Gastroesophageal sphincter (tissue), 4 donors: ENCODE measurements around the gene DSCAML1. TPM values are rescaled to one million over a fixed set of nuclear protein-coding genes. Genes with fewer than 3 reads are reported as not detected.

Experiments used
- ATAC-seq: fragments of 150-250 bp; one replicate; pipeline ENCODE4 v1.9.1; 2016; ENCODE audit warnings: mild to moderate bottlenecking, moderate library complexity
- H3K27ac ChIP-seq, 4 donors: fragments of 200-600 bp; sonication (generic) in 3 of 4; 1 replicate in 3 of 4; 2 replicates in 1 of 4; pipeline ENCODE4 v1.5.1; 2016 to 2019
- H3K27me3 ChIP-seq: fragments of 200-600 bp; sonication (generic); one replicate; pipeline ENCODE4 v1.5.1; 2019
- H3K36me3 ChIP-seq, 2 donors: fragments of 200-600 bp; sonication (generic); one replicate each; pipeline ENCODE4 v1.5.1; 2019; ENCODE audit warnings: control low read depth in 1 of 2
- H3K4me1 ChIP-seq, 3 donors: fragments of 200-600 bp; sonication (generic); 1 replicate in 2 of 3; 2 replicates in 1 of 3; pipeline ENCODE4 v1.5.1; 2016 to 2019; ENCODE audit warnings: control low read depth in 2 of 3
- H3K4me3 ChIP-seq, 2 donors: fragments of 200-600 bp; sonication (generic); one replicate each; pipeline ENCODE4 v1.5.1; 2019; ENCODE audit warnings: mild to moderate bottlenecking in 1 of 2, moderate library complexity in 1 of 2
- H3K9me3 ChIP-seq, 3 donors: fragments of 200-600 bp; sonication (generic); one replicate each; pipeline ENCODE4 v1.5.1; 2017 to 2019; ENCODE audit warnings: control low read depth in 2 of 3
- EP300 ChIP-seq: sonication (generic); formaldehyde crosslinking; IDR thresholded peaks from one replicate; pipeline ENCODE4 v1.6.1; 2017; ENCODE audit warnings: antibody characterized with exemption, mild to moderate bottlenecking
- POLR2A ChIP-seq, 2 donors: fragments of 450-650 bp; IDR thresholded peaks; one replicate each; pipeline ENCODE4 v1.6.1; 2017; ENCODE audit warnings: antibody characterized with exemption in 2 of 2, mild to moderate bottlenecking in 2 of 2, moderate library complexity in 1 of 2
- POLR2AphosphoS5 ChIP-seq: sonication (generic); formaldehyde crosslinking; IDR thresholded peaks from one replicate; pipeline ENCODE4 v1.6.1; 2017; ENCODE audit warnings: antibody characterized with exemption
- WGBS, 2 donors: methylation state at CpG; one replicate each; pipeline ENCODE4 v1.1.5; 2018; ENCODE audit warnings: low coverage in 1 of 2; 5-methylcytosine and 5-hydroxymethylcytosine counted together
- total RNA-seq, 4 donors: library from RNA; depleted of rRNA; stranded (reverse); fragments of >200 nt; gene quantifications; one replicate each; pipeline ENCODE4 v1.1.0, GENCODE V29; 2016
- TF ChIP-seq, protein P1 (sequence below), 4 experiments: fragments of 200-600 bp in 2 of 4; fragments of 450-650 bp in 2 of 4; sonication (generic) in 1 of 4; IDR thresholded peaks; one replicate each; pipeline ENCODE4 v1.5.1; 2017 to 2019; ENCODE audit warnings: antibody characterized with exemption in 4 of 4, mild to moderate bottlenecking in 2 of 4, moderate library complexity in 2 of 4

Gene DSCAML1
- total RNA-seq, 4 donors from 2014 or later = 0.35 to 2.5 (median 0.73) TPM

DNA sequence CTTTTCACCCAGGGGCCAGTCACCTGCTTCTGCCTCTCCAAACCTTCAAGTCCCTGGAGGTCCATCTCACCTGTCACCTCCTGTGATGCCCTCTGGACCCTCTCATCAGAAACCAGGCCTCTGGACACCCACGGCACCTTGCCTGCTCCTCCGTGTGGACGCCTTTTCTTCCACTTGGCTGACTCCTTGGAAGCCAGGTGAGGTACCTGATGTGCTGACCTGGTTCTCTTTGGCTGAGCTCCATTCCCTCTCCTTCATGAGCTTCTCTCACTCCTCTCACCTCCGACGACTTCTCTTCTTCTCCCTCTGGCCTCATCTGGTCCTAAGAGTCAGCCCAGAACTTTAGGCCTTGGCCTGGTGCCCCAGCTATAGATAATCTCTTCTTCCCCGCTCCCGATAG, 370.1 kb downstream of the DSCAML1 start:
- H3K27ac ChIP-seq = no peak overlapping the region
- WGBS, 2 donors = 78 to 91% methylated on average over 5 to 7 of the region's 7 CpGs
- no peak for TF ChIP-seq EP300
- TF ChIP-seq, protein P1, sequence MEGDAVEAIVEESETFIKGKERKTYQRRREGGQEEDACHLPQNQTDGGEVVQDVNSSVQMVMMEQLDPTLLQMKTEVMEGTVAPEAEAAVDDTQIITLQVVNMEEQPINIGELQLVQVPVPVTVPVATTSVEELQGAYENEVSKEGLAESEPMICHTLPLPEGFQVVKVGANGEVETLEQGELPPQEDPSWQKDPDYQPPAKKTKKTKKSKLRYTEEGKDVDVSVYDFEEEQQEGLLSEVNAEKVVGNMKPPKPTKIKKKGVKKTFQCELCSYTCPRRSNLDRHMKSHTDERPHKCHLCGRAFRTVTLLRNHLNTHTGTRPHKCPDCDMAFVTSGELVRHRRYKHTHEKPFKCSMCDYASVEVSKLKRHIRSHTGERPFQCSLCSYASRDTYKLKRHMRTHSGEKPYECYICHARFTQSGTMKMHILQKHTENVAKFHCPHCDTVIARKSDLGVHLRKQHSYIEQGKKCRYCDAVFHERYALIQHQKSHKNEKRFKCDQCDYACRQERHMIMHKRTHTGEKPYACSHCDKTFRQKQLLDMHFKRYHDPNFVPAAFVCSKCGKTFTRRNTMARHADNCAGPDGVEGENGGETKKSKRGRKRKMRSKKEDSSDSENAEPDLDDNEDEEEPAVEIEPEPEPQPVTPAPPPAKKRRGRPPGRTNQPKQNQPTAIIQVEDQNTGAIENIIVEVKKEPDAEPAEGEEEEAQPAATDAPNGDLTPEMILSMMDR (IDR thresholded peaks at IDR 0.05) = no peak
- TF ChIP-seq POLR2AphosphoS5 = no peak
- TF ChIP-seq POLR2A (IDR thresholded peaks at IDR 0.05) = no peak
- H3K36me3 ChIP-seq = peaks cover 0 to 15% of the 10 kb centered on the region in 2 donors
- ATAC-seq = no peak
- no peaks in the 10 kb centered on the region for H3K9me3 ChIP-seq
- peaks cover 0 to 8% (median 0%) of the 10 kb centered on the region in 3 donors for H3K4me1 ChIP-seq
- no peak overlapping the region for H3K4me3 ChIP-seq
- peaks cover 16% of the 10 kb centered on the region for H3K27me3 ChIP-seq

- H3K36me3 ChIP-seq = peaks cover 0 to 8% of the 10 kb centered on the region in 2 donors
- no peaks in the 10 kb centered on the region for H3K9me3 ChIP-seq
- peaks cover 18% of the 10 kb centered on the region for H3K27me3 ChIP-seq
- TF ChIP-seq EP300 = no peak
- TF ChIP-seq, protein P1 (IDR thresholded peaks at IDR 0.05) = peak; percentile 80 to 97 (median 86)
- TF ChIP-seq POLR2AphosphoS5 = no peak
- H3K27ac ChIP-seq = no peak overlapping the region
- H3K4me3 ChIP-seq = no peak overlapping the region
- WGBS, 2 donors = 6% methylated on average over 3 of the region's 17 CpGs; no CpG with 5 or more reads in 1 of the 2 donors
- H3K4me1 ChIP-seq = peaks cover 0 to 8% (median 0%) of the 10 kb centered on the region in 3 donors
- ATAC-seq = peak; percentile 69
Observed at GRCh38 chr11:117426297-117426685, 370.7 kb downstream of the DSCAML1 start.

DNA sequence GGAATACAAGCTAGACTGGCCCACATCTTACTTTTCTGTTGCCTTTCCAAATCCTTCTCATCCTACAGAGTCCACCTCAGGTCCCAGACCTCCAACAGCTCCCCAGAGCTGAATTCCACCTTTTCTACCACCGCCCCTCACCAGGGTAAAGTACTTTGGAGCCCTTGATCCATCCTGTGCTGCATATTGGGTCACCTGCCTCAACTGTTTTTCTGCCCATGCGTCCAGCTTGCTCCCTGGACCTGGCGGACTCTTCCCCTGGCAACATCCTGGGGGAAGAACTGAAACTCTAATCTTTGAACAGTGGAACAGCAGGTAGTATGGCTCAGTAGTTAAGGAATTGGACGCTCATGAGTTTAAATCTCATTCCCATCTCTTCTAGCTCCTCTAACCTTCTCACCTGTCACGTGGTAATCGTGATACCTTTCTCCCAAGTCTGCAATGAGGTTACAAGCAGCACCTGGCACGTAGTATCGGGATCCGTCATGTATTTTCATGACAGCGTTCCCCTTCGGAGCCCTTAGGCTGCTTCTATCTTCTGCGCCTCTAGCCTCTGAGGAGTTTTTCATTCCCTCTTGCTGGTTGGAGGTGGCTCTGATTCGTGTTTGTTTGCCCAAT, 371.2 kb downstream of the DSCAML1 start:
- no peak overlapping the region for H3K4me3 ChIP-seq
- peak; percentile 6 for ATAC-seq
- no peaks in the 10 kb centered on the region for H3K9me3 ChIP-seq
- no peak for TF ChIP-seq EP300
- TF ChIP-seq POLR2A (IDR thresholded peaks at IDR 0.05) = no peak
- TF ChIP-seq POLR2AphosphoS5 = no peak
- TF ChIP-seq, protein P1 (IDR thresholded peaks at IDR 0.05) = no peak
- WGBS, 2 donors = 43 to 47% methylated on average over 10 to 11 of the region's 13 CpGs
- H3K4me1 ChIP-seq = peaks cover 0 to 8% (median 0%) of the 10 kb centered on the region in 3 donors
- H3K27ac ChIP-seq = no peak overlapping the region
- peaks cover 18% of the 10 kb centered on the region for H3K27me3 ChIP-seq
- H3K36me3 ChIP-seq = peaks cover 0 to 7% of the 10 kb centered on the region in 2 donors

DNA sequence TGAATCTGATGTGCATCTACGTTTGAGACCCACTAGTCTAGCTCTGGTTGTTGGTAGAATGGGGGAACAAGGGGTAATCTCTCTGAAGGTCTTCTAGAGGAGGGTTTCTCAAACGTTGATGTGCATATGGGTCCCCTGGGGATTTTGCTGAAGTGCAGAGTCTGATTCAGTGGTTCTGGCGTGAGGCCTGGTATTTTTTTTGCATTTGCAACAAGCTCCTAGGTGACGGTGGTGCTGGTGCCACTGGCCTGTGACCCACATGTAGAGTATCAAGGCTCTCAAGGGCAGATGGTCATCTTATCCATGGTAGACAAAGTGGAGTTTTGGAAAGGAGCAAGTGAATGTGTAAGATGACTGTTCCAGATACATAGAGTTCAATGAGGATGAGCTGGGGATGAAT, 372.2 kb downstream of the DSCAML1 start:
- 57 to 62% methylated on average over 2 of the region's 4 CpGs for WGBS, 2 donors
- H3K4me3 ChIP-seq = no peak overlapping the region

More for the DNA sequence above, 372.2 kb downstream of the DSCAML1 start:
- no peak for ATAC-seq
- Histone ChIP-seq H3K36me3 (no peaks in the 10 kb centered on the region), H3K27ac (no peak overlapping the region), H3K4me1 (peaks cover 0 to 8% (median 0%) of the 10 kb centered on the region in 3 donors), H3K9me3 (no peaks in the 10 kb centered on the region), H3K27me3 (peaks cover 26% of the 10 kb centered on the region)
- TF ChIP-seq EP300 (no peak), POLR2AphosphoS5 (no peak), POLR2A (IDR thresholded peaks at IDR 0.05) (no peak)
- TF ChIP-seq, protein P1 (IDR thresholded peaks at IDR 0.05) = no peak
